Upper lobe of right lung (tissue), 1 donor: ENCODE data around the gene PACSIN1. TPM values are rescaled to one million over a fixed set of nuclear protein-coding genes. Genes with fewer than 3 reads are reported as not detected.

Experiments used
- ATAC-seq: fragments of 200-7000 bp; cut with Tn5 transposase; one replicate; pipeline ENCODE4 v1.9.1; 2020; ENCODE audit warnings: mild to moderate bottlenecking, moderate library complexity
- DNase-seq: peaks from one replicate; pipeline ENCODE4 v3.0.0-alpha.2; 2020
- H3K27ac ChIP-seq: fragments of 200-600 bp; one replicate; pipeline ENCODE4 v1.8.0; 2022
- H3K27me3 ChIP-seq: fragments of 200-600 bp; one replicate; pipeline ENCODE4 v1.8.0; 2022; ENCODE audit warnings: mild to moderate bottlenecking
- H3K36me3 ChIP-seq: fragments of 200-600 bp; one replicate; pipeline ENCODE4 v1.8.0; 2022
- H3K4me1 ChIP-seq: fragments of 200-600 bp; one replicate; pipeline ENCODE4 v1.8.0; 2022
- H3K4me3 ChIP-seq: fragments of 200-600 bp; one replicate; pipeline ENCODE4 v1.8.0; 2022; ENCODE audit warnings: mild to moderate bottlenecking
- H3K9me3 ChIP-seq: fragments of 200-600 bp; one replicate; pipeline ENCODE4 v1.8.0; 2022
- CTCF ChIP-seq: fragments of 200-600 bp; IDR thresholded peaks from one replicate; pipeline ENCODE4 v1.8.0; 2022; ENCODE audit warnings: antibody characterized with exemption
- intact Hi-C: fragments of 100-400 bp; cut with DNase I; formaldehyde crosslinking; loops from one replicate; pipeline ENCODE4 v1.11.0; 2022
- total RNA-seq: library from RNA; stranded (reverse); fragmentation: NEBNext Ultra II Directional; extraction: Animal tissue kit (Norgen Biotek cat#: 25700); gene quantifications from one replicate; pipeline ENCODE4 v1.2.1, GENCODE V29; 2021
- donor health status: DM: no; HTN: yes; CAD: no; lungs with severe emphysema.

The PACSIN1 gene
- total RNA-seq, 1 donor from 2014 or later = not detected

GRCh38 chr6:34425132-34425497 is 40.8 kb upstream of the PACSIN1 start:
- ATAC-seq (no peak), DNase-seq (no peak)
- intact Hi-C loops = no loop called here
- TF ChIP-seq CTCF = no peak
- no peaks in the 10 kb centered on the region for H3K27me3 ChIP-seq
- peak overlapping the region; percentile 86 for H3K27ac ChIP-seq
- H3K4me1 ChIP-seq = peaks cover 17% of the 10 kb centered on the region
- peaks cover 48% of the 10 kb centered on the region for H3K36me3 ChIP-seq
- H3K4me3 ChIP-seq = peak overlapping the region; percentile 92
- no peaks in the 10 kb centered on the region for H3K9me3 ChIP-seq

DNA sequence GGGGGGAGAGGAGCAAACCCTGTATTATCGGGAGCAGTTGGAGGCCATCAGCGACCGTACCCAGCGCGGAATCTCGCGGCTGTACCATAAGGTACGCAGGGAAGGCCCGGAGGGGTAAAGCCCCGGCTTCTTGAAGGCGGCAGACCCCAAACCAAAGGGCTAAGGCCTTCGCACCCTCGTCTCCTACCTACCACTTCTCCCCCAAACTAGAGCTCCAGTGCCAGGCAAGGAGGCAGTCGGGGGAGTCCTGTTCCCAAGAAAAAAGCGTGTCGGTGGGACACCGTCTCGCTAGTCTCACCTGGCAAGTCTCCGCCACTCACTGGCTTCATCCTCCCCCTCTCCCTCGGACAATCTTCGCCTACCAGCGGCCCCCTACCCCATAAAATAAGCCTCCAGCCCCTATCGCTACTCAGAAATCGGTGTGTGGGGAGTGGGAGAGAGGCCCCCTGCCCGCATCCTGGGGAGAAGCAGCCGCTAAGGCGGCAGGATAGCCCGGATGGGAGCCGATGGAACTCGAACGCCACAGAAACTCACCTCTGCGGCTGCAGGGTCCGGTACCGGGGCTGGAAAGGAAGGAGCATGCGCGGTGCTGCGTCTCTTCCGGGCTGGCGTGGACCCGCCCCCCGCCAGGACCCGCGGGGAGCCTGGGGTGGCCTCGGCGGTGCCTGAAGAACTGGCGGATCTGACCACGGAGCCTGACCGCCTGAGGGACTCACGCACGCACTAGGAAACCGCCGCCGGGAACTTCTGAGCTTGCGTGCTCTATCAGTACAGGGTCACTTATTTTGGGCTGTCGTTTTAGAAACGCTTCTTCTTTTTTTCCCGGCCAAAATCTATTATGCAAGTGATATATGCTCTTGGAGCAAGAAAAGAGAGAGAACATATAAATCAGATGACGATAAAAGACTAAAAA is 40.1 kb upstream of the PACSIN1 start, which contains the start of gene RPS10:
TSS of gene RPS10 (minus strand) at position 572 of the 913 bp plus-strand sequence. CDS start 848 bp downstream, outside the sequence.
- Histone ChIP-seq H3K27me3 (no peaks in the 10 kb centered on the region), H3K27ac (peak within 1 kb of the TSS; percentile 86), H3K4me3 (peak within 1 kb of the TSS; percentile 92), H3K9me3 (no peaks in the 10 kb centered on the region), H3K36me3 (peaks cover 42% of the 10 kb centered on the region), H3K4me1 (peaks cover 17% of the 10 kb centered on the region)
- intact Hi-C loops = no loop called here
- ATAC-seq = peak; percentile 100
- no peak for TF ChIP-seq CTCF
- DNase-seq = peak; percentile 96

DNA sequence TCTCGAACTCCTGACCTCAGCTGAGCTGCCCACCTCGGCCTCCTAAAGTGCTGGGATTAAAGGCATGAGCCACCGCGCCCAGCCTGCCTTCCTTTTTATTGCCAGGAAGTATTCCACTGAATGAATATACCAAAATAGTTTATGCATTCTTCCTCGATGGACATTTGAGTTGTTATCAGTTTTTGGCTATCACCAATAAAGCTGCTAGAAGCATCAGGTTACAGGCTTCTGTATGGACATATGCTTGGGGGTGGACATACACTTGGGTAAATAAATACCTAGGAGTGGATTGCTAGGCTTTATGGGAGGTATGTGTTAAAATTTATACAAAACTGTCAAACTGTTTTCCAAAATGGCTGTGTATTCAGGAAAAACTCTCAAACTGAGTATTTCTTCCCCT is 30.0 kb upstream of the PACSIN1 start:
- intact Hi-C loops = no loop called here
- ATAC-seq = no peak
- no peak for DNase-seq

GRCh38 chr6:34436803-34437643 is 28.9 kb upstream of the PACSIN1 start:
- ATAC-seq (no peak), DNase-seq (no peak)
- Histone ChIP-seq H3K27me3 (no peaks in the 10 kb centered on the region), H3K36me3 (no peaks in the 10 kb centered on the region), H3K27ac (no peak overlapping the region), H3K4me1 (no peaks in the 10 kb centered on the region), H3K9me3 (no peaks in the 10 kb centered on the region), H3K4me3 (no peak overlapping the region)
- intact Hi-C loops = no loop called here
- no peak for TF ChIP-seq CTCF

More for the DNA sequence above, 30.0 kb upstream of the PACSIN1 start:
- H3K4me3 ChIP-seq = no peak overlapping the region
- H3K9me3 ChIP-seq = no peaks in the 10 kb centered on the region
- H3K36me3 ChIP-seq = no peaks in the 10 kb centered on the region
- no peak overlapping the region for H3K27ac ChIP-seq
- TF ChIP-seq CTCF = no peak
- H3K4me1 ChIP-seq = no peaks in the 10 kb centered on the region
- H3K27me3 ChIP-seq = no peaks in the 10 kb centered on the region

DNA sequence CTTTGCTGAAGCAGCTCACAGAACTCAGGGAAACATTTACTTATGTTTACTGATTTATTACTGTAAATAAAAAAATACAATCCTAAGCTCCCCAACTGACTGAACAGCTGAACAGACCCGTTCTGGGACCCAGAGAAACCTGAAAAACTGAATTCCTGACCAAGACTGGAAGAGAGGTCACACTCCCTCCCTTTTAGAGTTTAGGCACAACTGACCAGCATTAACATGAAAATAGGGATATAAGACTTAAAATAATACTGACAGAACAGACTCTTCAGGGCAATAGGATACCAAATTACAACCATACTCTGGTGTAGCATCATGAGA is 28.3 kb upstream of the PACSIN1 start:
- intact Hi-C loops = no loop called here
- H3K4me1 ChIP-seq = no peaks in the 10 kb centered on the region
- ATAC-seq (no peak), DNase-seq (no peak)
- H3K4me3 ChIP-seq = no peak overlapping the region
- H3K36me3 ChIP-seq = no peaks in the 10 kb centered on the region
- H3K27ac ChIP-seq = no peak overlapping the region
- no peaks in the 10 kb centered on the region for H3K9me3 ChIP-seq
- TF ChIP-seq CTCF = no peak
- no peaks in the 10 kb centered on the region for H3K27me3 ChIP-seq
